Endothelial cell of umbilical vein (primary cell): ENCODE measurements around the gene SH3RF1. TPM values are rescaled to one million over a fixed set of nuclear protein-coding genes. Genes with fewer than 3 reads are reported as not detected.

ENCODE experiments used
- BruUV-seq: library from RNA; stranded (reverse); fragments of 400-500 nt; replicated peaks from 2 replicates; lab custom pipeline; 2021; lab: Mats Ljungman, UMichigan
- CTCF ChIA-PET: fragments of 300-600, 350-600 bp; sonication (Branson Sonifier 250); formaldehyde crosslinking; loops from one replicate; lab custom pipeline; 2021; ENCODE audit warnings: antibody characterized with exemption, inconsistent platforms; lab: Charles Lee
- POLR2A ChIA-PET: fragments of 300-600, 350-600 bp; sonication (Branson Sonifier 250); formaldehyde crosslinking; loops from one replicate; lab custom pipeline; 2021; ENCODE audit warnings: antibody characterized with exemption, inconsistent platforms; lab: Charles Lee
- DNase-seq: peaks from one replicate; pipeline ENCODE4 v3.0.0-alpha.2; 2011; ENCODE audit warnings: low read depth, low spot score
- FAIRE-seq: peaks from 2 replicates; lab custom pipeline; 2011; peaks lifted over from hg19 to GRCh38; lab: Jason Lieb, UNC
- H2AFZ ChIP-seq: 2 replicates; pipeline ENCODE4 v1.6.0; 2012; ENCODE audit warnings: low read depth, low read length, control low read depth, inconsistent platforms
- H3K27ac ChIP-seq: 2 replicates; pipeline ENCODE4 v1.5.1; 2011; ENCODE audit warnings: low read depth, mild to moderate bottlenecking, control low read depth, low read length, moderate library complexity; ENCODE audit not compliant: insufficient read depth
- H3K27me3 ChIP-seq, 2 experiments: 2 replicates each; pipeline versions ENCODE4 v1.6.0 to v1.6.1; 2011; ENCODE audit warnings: low read length in 2 of 2, mixed read lengths in 1 of 2; ENCODE audit not compliant: control insufficient read depth in 2 of 2, insufficient read depth in 2 of 2
- H3K36me3 ChIP-seq, 2 experiments: 2 replicates in 1 of 2; 3 replicates in 1 of 2; pipeline ENCODE4 v1.5.1; 2011; ENCODE audit warnings: low read length in 2 of 2, mild to moderate bottlenecking in 1 of 2, moderate library complexity in 1 of 2; ENCODE audit not compliant: control insufficient read depth in 2 of 2, insufficient read depth in 2 of 2; ENCODE audit errors: extremely low read depth in 1 of 2
- H3K4me1 ChIP-seq: 3 replicates; pipeline ENCODE4 v1.5.1; 2011; ENCODE audit warnings: mild to moderate bottlenecking, low read length; ENCODE audit not compliant: control insufficient read depth, insufficient read depth; ENCODE audit errors: extremely low read depth
- H3K4me2 ChIP-seq: 2 replicates; pipeline ENCODE4 v1.6.1; 2011; ENCODE audit warnings: low read length, control low read depth, mixed read lengths; ENCODE audit not compliant: insufficient read depth
- H3K4me3 ChIP-seq, 3 experiments: fragments of 200-600 bp in 1 of 3; sonication (generic), shearing (Covaris generic) in 1 of 3; replicated peaks in 1 of 3; 2 replicates each; pipeline ENCODE4 v1.5.1; 2011 to 2016; ENCODE audit warnings: control low read depth in 3 of 3, low read length in 3 of 3, mild to moderate bottlenecking in 2 of 3, inconsistent platforms in 1 of 3, low read depth in 1 of 3, moderate library complexity in 1 of 3; ENCODE audit not compliant: insufficient read depth in 1 of 3
- H3K79me2 ChIP-seq: 2 replicates; pipeline ENCODE4 v1.6.0; 2012; ENCODE audit warnings: low read length, inconsistent platforms; ENCODE audit not compliant: control insufficient read depth, insufficient read depth
- H3K9ac ChIP-seq: replicated peaks from 2 replicates; pipeline ENCODE3; 2011; ENCODE audit warnings: low read length, control low read depth; ENCODE audit not compliant: insufficient read depth; ENCODE audit errors: extremely low read depth
- H3K9me1 ChIP-seq: replicated peaks from 3 replicates; pipeline ENCODE4 v1.6.0; 2011; ENCODE audit warnings: mild to moderate bottlenecking, low read length; ENCODE audit not compliant: control insufficient read depth, insufficient read depth; ENCODE audit errors: extremely low read depth
- H3K9me3 ChIP-seq: replicated peaks from 2 replicates; pipeline ENCODE4 v1.5.1; 2012; ENCODE audit warnings: low read length, inconsistent platforms; ENCODE audit not compliant: control insufficient read depth, insufficient read depth
- H4K20me1 ChIP-seq: replicated peaks from 2 replicates; pipeline ENCODE3; 2011; ENCODE audit warnings: mild to moderate bottlenecking, low read length; ENCODE audit not compliant: control insufficient read depth, insufficient read depth; ENCODE audit errors: extremely low read depth
- EZH2 ChIP-seq: IDR thresholded peaks from 2 replicates; pipeline ENCODE4 v1.6.1; 2012; ENCODE audit warnings: borderline replicate concordance, low read depth, mild to moderate bottlenecking, moderate library complexity, low read length, inconsistent platforms; ENCODE audit not compliant: severe bottlenecking
- FOS ChIP-seq: IDR thresholded peaks from 2 replicates; pipeline ENCODE4 v1.6.1; 2011; ENCODE audit warnings: mild to moderate bottlenecking, low read length, moderate library complexity, borderline replicate concordance; ENCODE audit not compliant: insufficient read depth
- GATA2 ChIP-seq: IDR thresholded peaks from 2 replicates; pipeline ENCODE4 v1.7.0; 2011; ENCODE audit warnings: low read depth, mild to moderate bottlenecking, moderate library complexity, mixed read lengths, low read length; ENCODE audit not compliant: insufficient read length, insufficient read depth
- JUN ChIP-seq: IDR thresholded peaks from 2 replicates; pipeline ENCODE4 v1.6.1; 2011; ENCODE audit warnings: borderline replicate concordance, low read depth; ENCODE audit not compliant: insufficient read length, insufficient read depth
- MYC ChIP-seq: IDR thresholded peaks from one replicate; pipeline ENCODE4 v1.6.1; 2011; ENCODE audit warnings: mild to moderate bottlenecking, low read depth, low read length
- POLR2A ChIP-seq: IDR thresholded peaks from 2 replicates; pipeline ENCODE4 v1.6.1; 2012; ENCODE audit warnings: low read depth, mild to moderate bottlenecking, control low read depth, low read length
- POLR2AphosphoS5 ChIP-seq: IDR thresholded peaks from 2 replicates; pipeline ENCODE4 v1.6.1; 2012; ENCODE audit warnings: low read depth, mild to moderate bottlenecking, control low read depth, low read length, moderate library complexity; ENCODE audit not compliant: insufficient read depth
- dilution Hi-C: fragments of 300-500 bp; cut with MboI; formaldehyde crosslinking; loops from one replicate; pipeline ENCODE4 v1.15.0; 2019; ENCODE audit warnings: low sequenced_read_pairs; ENCODE audit not compliant: extremely low pct_ligation_motif_present
- intact Hi-C: fragments of 100-400 bp; cut with micrococcal nuclease; formaldehyde crosslinking; loops from one replicate; pipeline ENCODE4 v1.10.0; 2022
- polyA plus RNA-seq, 4 experiments: library from polyadenylated mRNA; depleted of rRNA in 3 of 4; stranded (reverse) in 3 of 4; unstranded in 1 of 4; fragments of >200 nt; gene quantifications; 2 replicates each; pipeline versions ENCODE4 v1.2.1 to v1.2.3, GENCODE V29; 2011 to 2012; ENCODE audit warnings: missing spikeins in 1 of 4
- total RNA-seq: library from RNA; stranded (reverse); gene quantifications from 2 replicates; pipeline ENCODE4 v1.2.3, GENCODE V29; 2021
- TF ChIP-seq, protein P1 (sequence below): IDR thresholded peaks from 2 replicates; pipeline ENCODE4 v1.6.1; 2011; ENCODE audit not compliant: insufficient read depth, insufficient read length
- TF ChIP-seq, protein P2 (sequence below), 2 donors: IDR thresholded peaks; 1 replicate in 1 of 2; 2 replicates in 1 of 2; pipeline ENCODE4 v1.5.1; 2011; ENCODE audit warnings: low read length in 2 of 2, mild to moderate bottlenecking in 2 of 2, moderate library complexity in 2 of 2, control low read depth in 1 of 2, inconsistent platforms in 1 of 2, low read depth in 1 of 2; ENCODE audit not compliant: insufficient read depth in 1 of 2; ENCODE audit errors: extremely low read depth in 1 of 2

Gene SH3RF1
- total and polyA plus RNA-seq, 2 donors (not counting 3 experiments of a cell fraction or from before 2014, with no cell fraction given) = 16.2 to 24.9 TPM

DNA sequence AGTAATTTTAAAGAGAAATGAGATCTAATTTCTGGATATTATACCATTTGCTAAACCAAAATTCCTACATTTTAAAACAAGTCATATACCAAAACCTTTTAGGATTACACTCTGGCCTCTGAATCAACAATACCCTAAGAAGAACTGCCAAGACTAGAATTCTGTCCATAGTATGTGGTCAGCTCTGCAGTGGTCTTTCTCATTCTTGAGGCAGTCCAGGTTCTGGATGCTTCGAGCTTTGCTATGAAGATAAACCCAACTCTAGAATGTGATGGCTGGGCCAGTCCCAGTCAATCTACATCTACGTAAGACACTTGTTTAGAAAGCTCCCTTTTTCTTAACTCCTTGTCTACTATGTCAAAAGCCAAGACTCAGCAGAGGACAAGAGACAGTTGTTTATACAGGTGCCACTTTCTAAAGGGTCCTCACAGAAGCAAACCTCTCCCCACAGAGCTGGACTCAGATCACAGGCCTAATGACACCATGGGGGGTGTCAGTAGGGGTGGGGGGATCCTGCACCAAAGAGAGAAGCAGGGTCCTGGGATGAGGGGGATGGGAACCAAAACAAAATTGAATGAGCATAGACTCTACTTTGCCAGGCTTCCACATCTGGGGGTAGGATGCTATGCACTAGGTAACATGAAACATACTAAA lies 63.2 kb downstream of the SH3RF1 start:
- CTCF ChIA-PET = no interaction called here
- H2AFZ ChIP-seq = no peak overlapping the region
- H3K9me3 ChIP-seq = no peaks in the 10 kb centered on the region
- H3K27ac ChIP-seq = no peak overlapping the region
- no peak overlapping the region for H3K4me2 ChIP-seq
- H3K9ac ChIP-seq = no peak overlapping the region
- DNase-seq = no peak
- H3K4me3 ChIP-seq = no peak overlapping the region
- no peaks in the 10 kb centered on the region for H3K9me1 ChIP-seq
- H4K20me1 ChIP-seq = no peaks in the 10 kb centered on the region
- TF ChIP-seq, protein P1, sequence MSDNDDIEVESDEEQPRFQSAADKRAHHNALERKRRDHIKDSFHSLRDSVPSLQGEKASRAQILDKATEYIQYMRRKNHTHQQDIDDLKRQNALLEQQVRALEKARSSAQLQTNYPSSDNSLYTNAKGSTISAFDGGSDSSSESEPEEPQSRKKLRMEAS = no peak
- H3K27me3 ChIP-seq = no peaks in the 10 kb centered on the region
- dilution Hi-C loops = no loop called here
- intact Hi-C loops = no loop called here
- FAIRE-seq = no peak
- H3K79me2 ChIP-seq = peaks cover 72% of the 10 kb centered on the region
- H3K4me1 ChIP-seq = peaks cover 7% of the 10 kb centered on the region
- POLR2A ChIA-PET = no interaction called here
- H3K36me3 ChIP-seq = no peaks in the 10 kb centered on the region
- no TSS peak for BruUV-seq

DNA sequence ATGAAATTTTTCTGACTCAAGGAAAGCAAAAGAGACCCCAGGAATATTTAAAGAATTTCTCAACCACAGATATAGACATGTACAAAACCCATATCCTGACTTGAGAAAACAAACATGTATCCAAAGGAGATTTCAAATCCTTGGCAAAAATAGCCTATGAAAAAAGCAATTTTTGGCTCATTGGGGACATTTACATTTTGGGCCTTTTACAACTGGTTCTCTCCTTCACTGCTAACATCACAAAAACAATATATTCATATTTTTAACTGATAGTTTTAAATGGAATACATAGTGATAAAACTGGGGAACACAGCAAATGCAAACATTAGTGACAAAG lies 65.0 kb downstream of the SH3RF1 start:
- BruUV-seq = no TSS peak
- TF ChIP-seq JUN (no peak), MYC (no peak), FOS (no peak), POLR2A (no peak), GATA2 (no peak), POLR2AphosphoS5 (no peak), EZH2 (no peak)
- TF ChIP-seq, protein P2, sequence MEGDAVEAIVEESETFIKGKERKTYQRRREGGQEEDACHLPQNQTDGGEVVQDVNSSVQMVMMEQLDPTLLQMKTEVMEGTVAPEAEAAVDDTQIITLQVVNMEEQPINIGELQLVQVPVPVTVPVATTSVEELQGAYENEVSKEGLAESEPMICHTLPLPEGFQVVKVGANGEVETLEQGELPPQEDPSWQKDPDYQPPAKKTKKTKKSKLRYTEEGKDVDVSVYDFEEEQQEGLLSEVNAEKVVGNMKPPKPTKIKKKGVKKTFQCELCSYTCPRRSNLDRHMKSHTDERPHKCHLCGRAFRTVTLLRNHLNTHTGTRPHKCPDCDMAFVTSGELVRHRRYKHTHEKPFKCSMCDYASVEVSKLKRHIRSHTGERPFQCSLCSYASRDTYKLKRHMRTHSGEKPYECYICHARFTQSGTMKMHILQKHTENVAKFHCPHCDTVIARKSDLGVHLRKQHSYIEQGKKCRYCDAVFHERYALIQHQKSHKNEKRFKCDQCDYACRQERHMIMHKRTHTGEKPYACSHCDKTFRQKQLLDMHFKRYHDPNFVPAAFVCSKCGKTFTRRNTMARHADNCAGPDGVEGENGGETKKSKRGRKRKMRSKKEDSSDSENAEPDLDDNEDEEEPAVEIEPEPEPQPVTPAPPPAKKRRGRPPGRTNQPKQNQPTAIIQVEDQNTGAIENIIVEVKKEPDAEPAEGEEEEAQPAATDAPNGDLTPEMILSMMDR (IDR thresholded peaks at IDR 0.05; ENCODE audit: extremely low read depth in 1 of 2, insufficient read depth in 1 of 2, low read depth in 1 of 2, low read length in 2 of 2) = no peak
- TF ChIP-seq, protein P1 = no peak
- H3K4me1 ChIP-seq = peaks cover 24% of the 10 kb centered on the region
- H3K9me3 ChIP-seq = no peaks in the 10 kb centered on the region
- no peaks in the 10 kb centered on the region for H3K36me3 ChIP-seq
- FAIRE-seq (no peak), DNase-seq (no peak)
- peaks cover 79% of the 10 kb centered on the region for H3K79me2 ChIP-seq
- H3K9ac ChIP-seq = no peak overlapping the region
- H3K27me3 ChIP-seq = no peaks in the 10 kb centered on the region
- H3K4me2 ChIP-seq = no peak overlapping the region
- dilution Hi-C loops = no loop called here
- no peak overlapping the region for H3K27ac ChIP-seq
- no peak overlapping the region for H3K4me3 ChIP-seq
- no peak overlapping the region for H2AFZ ChIP-seq
- H4K20me1 ChIP-seq = no peaks in the 10 kb centered on the region
- intact Hi-C loops = no loop called here
- H3K9me1 ChIP-seq = no peaks in the 10 kb centered on the region
- POLR2A ChIA-PET = no interaction called here
- CTCF ChIA-PET = no interaction called here
